Muscle layer of colon (tissue), 2 donors: ENCODE data around the gene LAMB2.

Experiments used
- H3K27ac ChIP-seq: one replicate; pipeline ENCODE4 v1.7.0; 2013; ENCODE audit warnings: low read depth, mild to moderate bottlenecking, low read length, moderate library complexity
- H3K27me3 ChIP-seq, 2 donors: one replicate each; pipeline ENCODE4 v1.7.0; 2013; ENCODE audit warnings: low read length in 2 of 2, mild to moderate bottlenecking in 2 of 2; ENCODE audit not compliant: insufficient read depth in 2 of 2, control insufficient read depth in 1 of 2
- H3K36me3 ChIP-seq: one replicate; pipeline ENCODE4 v1.7.0; 2013; ENCODE audit warnings: mild to moderate bottlenecking, low read length; ENCODE audit not compliant: insufficient read depth
- H3K4me1 ChIP-seq: one replicate; pipeline ENCODE4 v1.7.0; 2013; ENCODE audit warnings: mild to moderate bottlenecking, low read length; ENCODE audit not compliant: insufficient read depth
- H3K4me3 ChIP-seq, 2 donors: one replicate each; pipeline ENCODE4 v1.7.0; 2013; ENCODE audit warnings: low read length in 2 of 2, low read depth in 1 of 2, mild to moderate bottlenecking in 1 of 2, moderate library complexity in 1 of 2
- H3K9ac ChIP-seq: one replicate; pipeline ENCODE4 v1.7.0; 2013; ENCODE audit warnings: low read length
- H3K9me3 ChIP-seq: one replicate; pipeline ENCODE4 v1.7.0; 2013; ENCODE audit warnings: mild to moderate bottlenecking, low read length
- donor health status: abdominal sarcoma.
- donor health status: Adenocarcinoma of cecum.

LAMB2 gene

GRCh38 chr3:49093853-49094767, 38.7 kb downstream of the LAMB2 start, which contains the start of gene QRICH1:
Gene QRICH1 (minus strand): TSS chr3:49094071. CDS start chr3:49077017, 17,054 bp downstream.
- H3K27me3 ChIP-seq = no peaks in the 10 kb centered on the region
- peaks cover 16% of the 10 kb centered on the region for H3K36me3 ChIP-seq
- H3K4me3 ChIP-seq = peak within 1 kb of the TSS; percentile 66 to 87
- H3K9ac ChIP-seq = peak within 1 kb of the TSS; percentile 72
- H3K27ac ChIP-seq = peak within 1 kb of the TSS; percentile 90
- peaks cover 31% of the 10 kb centered on the region for H3K4me1 ChIP-seq
- no peaks in the 10 kb centered on the region for H3K9me3 ChIP-seq

GRCh38 chr3:49092938-49093852, 39.7 kb downstream of the LAMB2 start:
- peaks cover 31% of the 10 kb centered on the region for H3K4me1 ChIP-seq
- H3K4me3 ChIP-seq = peak overlapping the region; percentile 66 to 87
- H3K27ac ChIP-seq = peak overlapping the region; percentile 90
- no peaks in the 10 kb centered on the region for H3K27me3 ChIP-seq
- no peaks in the 10 kb centered on the region for H3K9me3 ChIP-seq
- H3K9ac ChIP-seq = peak overlapping the region; percentile 72
- peaks cover 6% of the 10 kb centered on the region for H3K36me3 ChIP-seq

- H3K27me3 ChIP-seq = no peaks in the 10 kb centered on the region
- no peaks in the 10 kb centered on the region for H3K9me3 ChIP-seq
- peaks cover 9% of the 10 kb centered on the region for H3K36me3 ChIP-seq
- no peaks in the 10 kb centered on the region for H3K4me1 ChIP-seq
- H3K27ac ChIP-seq = no peak overlapping the region
- no peak overlapping the region for H3K9ac ChIP-seq
- no peak overlapping the region for H3K4me3 ChIP-seq
Measured at GRCh38 chr3:49081429-49081828, 51.4 kb downstream of the LAMB2 start.

GRCh38 chr3:49079270-49079669, 53.6 kb downstream of the LAMB2 start:
- Histone ChIP-seq H3K4me3 (no peak overlapping the region), H3K4me1 (no peaks in the 10 kb centered on the region), H3K27ac (no peak overlapping the region), H3K9me3 (no peaks in the 10 kb centered on the region), H3K27me3 (no peaks in the 10 kb centered on the region), H3K36me3 (peaks cover 30% of the 10 kb centered on the region), H3K9ac (no peak overlapping the region)

GRCh38 chr3:49076646-49077045, 56.2 kb downstream of the LAMB2 start:
- Histone ChIP-seq H3K36me3 (peaks cover 54% of the 10 kb centered on the region), H3K27ac (no peak overlapping the region), H3K9ac (no peak overlapping the region)

GRCh38 chr3:49076116-49076515, 56.7 kb downstream of the LAMB2 start:
- H3K27ac ChIP-seq = no peak overlapping the region
- H3K9me3 ChIP-seq = no peaks in the 10 kb centered on the region
- no peak overlapping the region for H3K4me3 ChIP-seq
- no peak overlapping the region for H3K9ac ChIP-seq
- H3K36me3 ChIP-seq = peaks cover 58% of the 10 kb centered on the region
- no peaks in the 10 kb centered on the region for H3K4me1 ChIP-seq
- no peaks in the 10 kb centered on the region for H3K27me3 ChIP-seq

More at GRCh38 chr3:49076646-49077045, 56.2 kb downstream of the LAMB2 start:
- H3K27me3 ChIP-seq = no peaks in the 10 kb centered on the region
- H3K4me1 ChIP-seq = no peaks in the 10 kb centered on the region
- H3K4me3 ChIP-seq = no peak overlapping the region
- no peaks in the 10 kb centered on the region for H3K9me3 ChIP-seq
